HG03442 (cell line): ENCODE data around the gene ADAD2.

Experiments
- ATAC-seq: cut with Tn5 transposase; IDR thresholded peaks from one replicate; pipeline ENCODE4 v1.9.1; 2021; ENCODE audit warnings: mild to moderate bottlenecking, moderate library complexity; ENCODE audit not compliant: unreplicated experiment

The ADAD2 gene

GRCh38 chr16:84244728-84245127, 53.8 kb downstream of the ADAD2 start:
- ATAC-seq, result no peak

- no peak for ATAC-seq
Measured at GRCh38 chr16:84245956-84246678, 55.2 kb downstream of the ADAD2 start.

DNA sequence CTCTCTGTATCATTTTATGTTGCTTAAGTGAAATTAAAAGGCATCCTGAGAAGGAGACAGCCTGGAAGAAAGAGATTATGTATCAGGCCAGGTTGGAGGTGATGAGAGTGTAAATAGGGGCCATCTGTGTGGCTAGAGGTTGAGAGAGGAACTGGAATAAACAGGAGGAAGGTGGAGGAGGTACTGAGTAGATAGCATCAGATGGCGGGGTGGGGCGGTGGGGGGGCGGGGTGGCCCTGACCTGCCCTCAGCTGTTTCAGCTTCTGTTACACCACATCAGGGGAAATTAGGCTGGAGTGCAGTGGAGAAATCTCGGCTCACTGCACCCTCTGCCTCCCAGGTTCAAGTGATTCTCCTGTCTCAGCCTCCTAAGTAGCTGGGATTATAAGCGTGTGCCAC, 55.7 kb downstream of the ADAD2 start:
- ATAC-seq, result no peak
